ENCODE results near the gene GON4L. TPM values are rescaled to one million over a fixed set of nuclear protein-coding genes. Genes with fewer than 3 reads are reported as not detected.
"Not testable (repeated sequence)": the region's sequence is repeated elsewhere in the genome, so short reads cannot be mapped to it uniquely, and the experiment has no call there.

The GON4L gene
- total and polyA plus RNA-seq, 2 experiments from 2014 or later: 45.2 to 93.1 TPM

DNA sequence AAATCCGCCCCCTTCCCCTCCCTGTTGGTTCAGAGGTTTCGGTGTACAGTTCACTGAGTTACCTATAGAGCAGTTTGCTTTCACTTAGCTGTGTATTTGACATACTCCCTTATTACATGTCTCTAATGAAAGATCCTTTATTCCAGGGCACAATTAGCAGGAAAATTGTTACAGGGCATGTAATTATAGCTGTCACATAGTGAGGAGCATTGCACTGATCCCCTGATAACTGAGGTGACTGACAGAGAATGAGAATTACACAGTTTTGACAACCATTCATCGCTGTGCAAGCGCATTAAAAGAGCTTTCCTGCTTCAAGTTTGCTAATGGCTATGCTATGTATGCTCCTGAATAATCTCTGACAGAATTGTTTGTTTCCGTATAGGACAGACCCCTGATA is 141.2 kb downstream of the GON4L start (continued):
- TF ChIP-seq, protein P1, sequence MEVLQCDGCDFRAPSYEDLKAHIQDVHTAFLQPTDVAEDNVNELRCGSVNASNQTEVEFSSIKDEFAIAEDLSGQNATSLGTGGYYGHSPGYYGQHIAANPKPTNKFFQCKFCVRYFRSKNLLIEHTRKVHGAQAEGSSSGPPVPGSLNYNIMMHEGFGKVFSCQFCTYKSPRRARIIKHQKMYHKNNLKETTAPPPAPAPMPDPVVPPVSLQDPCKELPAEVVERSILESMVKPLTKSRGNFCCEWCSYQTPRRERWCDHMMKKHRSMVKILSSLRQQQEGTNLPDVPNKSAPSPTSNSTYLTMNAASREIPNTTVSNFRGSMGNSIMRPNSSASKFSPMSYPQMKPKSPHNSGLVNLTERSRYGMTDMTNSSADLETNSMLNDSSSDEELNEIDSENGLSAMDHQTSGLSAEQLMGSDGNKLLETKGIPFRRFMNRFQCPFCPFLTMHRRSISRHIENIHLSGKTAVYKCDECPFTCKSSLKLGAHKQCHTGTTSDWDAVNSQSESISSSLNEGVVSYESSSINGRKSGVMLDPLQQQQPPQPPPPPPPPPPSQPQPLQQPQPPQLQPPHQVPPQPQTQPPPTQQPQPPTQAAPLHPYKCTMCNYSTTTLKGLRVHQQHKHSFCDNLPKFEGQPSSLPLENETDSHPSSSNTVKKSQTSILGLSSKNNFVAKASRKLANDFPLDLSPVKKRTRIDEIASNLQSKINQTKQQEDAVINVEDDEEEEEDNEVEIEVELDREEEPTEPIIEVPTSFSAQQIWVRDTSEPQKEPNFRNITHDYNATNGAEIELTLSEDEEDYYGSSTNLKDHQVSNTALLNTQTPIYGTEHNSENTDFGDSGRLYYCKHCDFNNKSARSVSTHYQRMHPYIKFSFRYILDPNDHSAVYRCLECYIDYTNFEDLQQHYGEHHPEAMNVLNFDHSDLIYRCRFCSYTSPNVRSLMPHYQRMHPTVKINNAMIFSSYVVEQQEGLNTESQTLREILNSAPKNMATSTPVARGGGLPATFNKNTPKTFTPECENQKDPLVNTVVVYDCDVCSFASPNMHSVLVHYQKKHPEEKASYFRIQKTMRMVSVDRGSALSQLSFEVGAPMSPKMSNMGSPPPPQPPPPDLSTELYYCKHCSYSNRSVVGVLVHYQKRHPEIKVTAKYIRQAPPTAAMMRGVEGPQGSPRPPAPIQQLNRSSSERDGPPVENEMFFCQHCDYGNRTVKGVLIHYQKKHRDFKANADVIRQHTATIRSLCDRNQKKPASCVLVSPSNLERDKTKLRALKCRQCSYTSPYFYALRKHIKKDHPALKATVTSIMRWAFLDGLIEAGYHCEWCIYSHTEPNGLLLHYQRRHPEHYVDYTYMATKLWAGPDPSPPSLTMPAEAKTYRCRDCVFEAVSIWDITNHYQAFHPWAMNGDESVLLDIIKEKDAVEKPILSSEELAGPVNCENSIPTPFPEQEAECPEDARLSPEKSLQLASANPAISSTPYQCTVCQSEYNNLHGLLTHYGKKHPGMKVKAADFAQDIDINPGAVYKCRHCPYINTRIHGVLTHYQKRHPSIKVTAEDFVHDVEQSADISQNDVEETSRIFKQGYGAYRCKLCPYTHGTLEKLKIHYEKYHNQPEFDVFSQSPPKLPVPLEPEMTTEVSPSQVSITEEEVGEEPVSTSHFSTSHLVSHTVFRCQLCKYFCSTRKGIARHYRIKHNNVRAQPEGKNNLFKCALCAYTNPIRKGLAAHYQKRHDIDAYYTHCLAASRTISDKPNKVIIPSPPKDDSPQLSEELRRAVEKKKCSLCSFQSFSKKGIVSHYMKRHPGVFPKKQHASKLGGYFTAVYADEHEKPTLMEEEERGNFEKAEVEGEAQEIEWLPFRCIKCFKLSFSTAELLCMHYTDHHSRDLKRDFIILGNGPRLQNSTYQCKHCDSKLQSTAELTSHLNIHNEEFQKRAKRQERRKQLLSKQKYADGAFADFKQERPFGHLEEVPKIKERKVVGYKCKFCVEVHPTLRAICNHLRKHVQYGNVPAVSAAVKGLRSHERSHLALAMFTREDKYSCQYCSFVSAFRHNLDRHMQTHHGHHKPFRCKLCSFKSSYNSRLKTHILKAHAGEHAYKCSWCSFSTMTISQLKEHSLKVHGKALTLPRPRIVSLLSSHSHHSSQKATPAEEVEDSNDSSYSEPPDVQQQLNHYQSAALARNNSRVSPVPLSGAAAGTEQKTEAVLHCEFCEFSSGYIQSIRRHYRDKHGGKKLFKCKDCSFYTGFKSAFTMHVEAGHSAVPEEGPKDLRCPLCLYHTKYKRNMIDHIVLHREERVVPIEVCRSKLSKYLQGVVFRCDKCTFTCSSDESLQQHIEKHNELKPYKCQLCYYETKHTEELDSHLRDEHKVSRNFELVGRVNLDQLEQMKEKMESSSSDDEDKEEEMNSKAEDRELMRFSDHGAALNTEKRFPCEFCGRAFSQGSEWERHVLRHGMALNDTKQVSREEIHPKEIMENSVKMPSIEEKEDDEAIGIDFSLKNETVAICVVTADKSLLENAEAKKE (CRISPR knock-in tag; IDR thresholded peaks at IDR 0.05): no peak
- TF ChIP-seq CREB1 (CRISPR knock-in tag; IDR thresholded peaks at IDR 0.05; ENCODE audit: low read depth): no peak

DNA sequence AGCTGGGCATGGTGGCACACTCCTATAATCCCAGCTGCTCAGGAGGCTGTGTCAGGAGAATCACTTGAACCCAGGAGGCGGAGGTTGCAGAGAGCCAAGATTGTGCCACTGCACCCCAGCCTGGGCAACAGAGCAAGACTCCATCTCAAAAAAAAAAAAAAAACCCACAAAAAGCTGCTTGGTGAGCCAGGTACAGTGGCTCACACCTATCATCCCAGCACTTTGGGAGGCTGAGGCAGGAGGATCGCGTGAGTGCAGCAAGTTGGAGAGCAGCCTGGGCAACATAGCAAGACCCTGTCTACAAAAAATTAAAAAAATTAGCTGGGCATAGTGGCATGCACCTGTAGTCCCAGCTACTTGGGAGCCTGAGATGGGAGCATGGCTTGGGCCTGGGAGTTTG is 142.0 kb downstream of the GON4L start:
- not testable (repeated sequence) for H3K27me3 Mint-ChIP-seq (ENCODE audit: insufficient read depth, low read depth, poor library complexity); H3K4me3 Mint-ChIP-seq; H3K9me3 Mint-ChIP-seq; H3K4me3 ChIP-seq; H3F3A ChIP-seq (replicated peaks; ENCODE audit: low read depth); H3K27ac ChIP-seq (ENCODE audit: low read depth); H3K27ac Mint-ChIP-seq; H2AFZ ChIP-seq; H3K4me1 ChIP-seq (ENCODE audit: insufficient read depth); H3K36me3 ChIP-seq (ENCODE audit: insufficient read depth); H3K4me2 ChIP-seq; DNase-seq (ENCODE audit: low spot score); H3K9me2 ChIP-seq (ENCODE audit: insufficient read depth); ATAC-seq; H4K20me1 ChIP-seq (replicated peaks; ENCODE audit: insufficient read depth); H3K4me1 Mint-ChIP-seq; H3K27me3 ChIP-seq (ENCODE audit: insufficient read depth)
- H3K36me3 Mint-ChIP-seq (ENCODE audit: low read depth): peaks cover 60% of the 10 kb centered on the region
- H3K79me2 ChIP-seq (replicated peaks; ENCODE audit: insufficient read depth): peaks cover 11% of the 10 kb centered on the region; the same call in 1 of the 2 replicates

DNA sequence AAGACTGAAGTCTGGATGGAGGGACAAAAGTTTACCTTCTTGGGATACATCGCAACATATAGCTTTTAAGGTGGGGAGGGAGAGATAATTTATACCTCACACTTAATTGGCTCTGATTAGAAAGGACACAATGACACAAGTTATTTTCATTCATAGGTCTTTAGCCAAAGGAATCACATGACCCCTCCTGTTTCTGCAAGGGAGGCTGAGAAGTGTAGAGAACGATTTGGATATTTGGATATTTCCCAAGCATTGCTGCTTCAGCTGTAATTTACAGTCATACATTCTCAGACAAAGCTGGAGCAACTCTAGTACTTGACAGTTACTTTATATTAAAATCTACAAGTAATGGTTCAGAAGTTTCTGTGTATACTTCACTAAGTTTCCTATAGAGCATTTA is 143.9 kb downstream of the GON4L start:
- Histone ChIP-seq H3K4me2 (no peak overlapping the region), H3K79me2 (replicated peaks; ENCODE audit: insufficient read depth) (peaks cover 29% of the 10 kb centered on the region), H3K27ac (ENCODE audit: low read depth) (no peak overlapping the region), H3K4me1 (ENCODE audit: insufficient read depth) (no peaks in the 10 kb centered on the region), H3K36me3 (ENCODE audit: insufficient read depth) (peaks cover 13% of the 10 kb centered on the region), H4K20me1 (replicated peaks; ENCODE audit: insufficient read depth) (0 out of 2 replicates have a peak, but pooled peaks cover 5% of the 10 kb centered on the region), H3K9me2 (ENCODE audit: insufficient read depth) (no peaks in the 10 kb centered on the region), H3K4me3 (no peak overlapping the region), H3F3A (replicated peaks; ENCODE audit: low read depth) (0 out of 2 replicates have a peak, but pooled peaks cover 2% of the 10 kb centered on the region), H3K27me3 (ENCODE audit: insufficient read depth) (no peaks in the 10 kb centered on the region), H2AFZ (no peak overlapping the region)
- Mint-ChIP-seq H3K4me1 (no peaks in the 10 kb centered on the region), H3K27ac (no peak overlapping the region), H3K27me3 (ENCODE audit: insufficient read depth, low read depth, poor library complexity) (peaks cover 7% of the 10 kb centered on the region), H3K4me3 (no peak overlapping the region), H3K9me3 (peaks cover 4% of the 10 kb centered on the region; the same call in 1 of the 3 replicates), H3K36me3 (ENCODE audit: low read depth) (peaks cover 67% of the 10 kb centered on the region)
- ATAC-seq: no peak
- TF ChIP-seq, protein P2, sequence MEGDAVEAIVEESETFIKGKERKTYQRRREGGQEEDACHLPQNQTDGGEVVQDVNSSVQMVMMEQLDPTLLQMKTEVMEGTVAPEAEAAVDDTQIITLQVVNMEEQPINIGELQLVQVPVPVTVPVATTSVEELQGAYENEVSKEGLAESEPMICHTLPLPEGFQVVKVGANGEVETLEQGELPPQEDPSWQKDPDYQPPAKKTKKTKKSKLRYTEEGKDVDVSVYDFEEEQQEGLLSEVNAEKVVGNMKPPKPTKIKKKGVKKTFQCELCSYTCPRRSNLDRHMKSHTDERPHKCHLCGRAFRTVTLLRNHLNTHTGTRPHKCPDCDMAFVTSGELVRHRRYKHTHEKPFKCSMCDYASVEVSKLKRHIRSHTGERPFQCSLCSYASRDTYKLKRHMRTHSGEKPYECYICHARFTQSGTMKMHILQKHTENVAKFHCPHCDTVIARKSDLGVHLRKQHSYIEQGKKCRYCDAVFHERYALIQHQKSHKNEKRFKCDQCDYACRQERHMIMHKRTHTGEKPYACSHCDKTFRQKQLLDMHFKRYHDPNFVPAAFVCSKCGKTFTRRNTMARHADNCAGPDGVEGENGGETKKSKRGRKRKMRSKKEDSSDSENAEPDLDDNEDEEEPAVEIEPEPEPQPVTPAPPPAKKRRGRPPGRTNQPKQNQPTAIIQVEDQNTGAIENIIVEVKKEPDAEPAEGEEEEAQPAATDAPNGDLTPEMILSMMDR (conservative IDR thresholded peaks at IDR 0.05; ENCODE audit: low read depth in 2 of 2): no peak
- no peak for DNase-seq (ENCODE audit: low spot score)
